ENCODE results near the gene GMPS. TPM values are rescaled to one million over a fixed set of nuclear protein-coding genes. Genes with fewer than 3 reads are reported as not detected.
"Not testable (repeated sequence)": the region's sequence is repeated elsewhere in the genome, so short reads cannot be mapped to it uniquely, and the experiment has no call there.

GMPS gene
- total RNA-seq, 1 donor from 2014 or later, result 39.9 TPM

GRCh38 chr3:155880286-155880685 lies 9.8 kb downstream of the GMPS start:
- TF ChIP-seq CTCF (IDR thresholded peaks at IDR 0.05), result no peak
- Histone ChIP-seq H3K4me1 (peaks cover 6% of the 10 kb centered on the region), H3K9me3 (no peaks in the 10 kb centered on the region), H3K27me3 (ENCODE audit: low read depth) (no peaks in the 10 kb centered on the region), H3K4me3 (no peak overlapping the region), H3K27ac (no peak overlapping the region), H3K36me3 (no peaks in the 10 kb centered on the region)
- DNase-seq (no peak), ATAC-seq (no peak)
- intact Hi-C loops (cut with DNase I), result no loop called here

- Histone ChIP-seq H3K9me3 (no peaks in the 10 kb centered on the region), H3K27ac (no peak overlapping the region), H3K4me1 (peaks cover 6% of the 10 kb centered on the region), H3K36me3 (no peaks in the 10 kb centered on the region), H3K4me3 (no peak overlapping the region), H3K27me3 (ENCODE audit: low read depth) (no peaks in the 10 kb centered on the region)
- no peak for TF ChIP-seq CTCF (IDR thresholded peaks at IDR 0.05)
- intact Hi-C loops (cut with DNase I), result no loop called here
- DNase-seq, result no peak
- no peak for ATAC-seq
These were observed 13.8 kb downstream of the GMPS start for GRCh38 chr3:155884292-155884691.

GRCh38 chr3:155885292-155885691 lies 14.8 kb downstream of the GMPS start:
- peaks cover 12% of the 10 kb centered on the region for H3K4me1 ChIP-seq
- ATAC-seq (no peak), DNase-seq (no peak)
- TF ChIP-seq CTCF (IDR thresholded peaks at IDR 0.05), result no peak
- no peaks in the 10 kb centered on the region for H3K9me3 ChIP-seq
- H3K27ac ChIP-seq, result no peak overlapping the region
- intact Hi-C loops (cut with DNase I), result no loop called here
- no peaks in the 10 kb centered on the region for H3K27me3 ChIP-seq (ENCODE audit: low read depth)
- H3K36me3 ChIP-seq, result no peaks in the 10 kb centered on the region
- no peak overlapping the region for H3K4me3 ChIP-seq

- H3K4me1 ChIP-seq, result peaks cover 22% of the 10 kb centered on the region
- ATAC-seq; DNase-seq; intact Hi-C loops (cut with DNase I); H3K27me3 ChIP-seq (ENCODE audit: low read depth); H3K9me3 ChIP-seq; H3K4me3 ChIP-seq; H3K36me3 ChIP-seq; H3K27ac ChIP-seq: not testable (repeated sequence)
These were observed 15.9 kb downstream of the GMPS start for GRCh38 chr3:155886348-155886747.

- H3K4me1 ChIP-seq, result peaks cover 18% of the 10 kb centered on the region
- no peak for TF ChIP-seq CTCF (IDR thresholded peaks at IDR 0.05)
These were observed 16.5 kb downstream of the GMPS start for GRCh38 chr3:155886915-155887314.

GRCh38 chr3:155889212-155889611 lies 18.8 kb downstream of the GMPS start:
- DNase-seq (no peak), ATAC-seq (no peak)
- Histone ChIP-seq H3K36me3 (no peaks in the 10 kb centered on the region), H3K27me3 (ENCODE audit: low read depth) (no peaks in the 10 kb centered on the region), H3K9me3 (no peaks in the 10 kb centered on the region), H3K27ac (no peak overlapping the region), H3K4me3 (no peak overlapping the region), H3K4me1 (peaks cover 16% of the 10 kb centered on the region)
- intact Hi-C loops (cut with DNase I), result no loop called here
- no peak for TF ChIP-seq CTCF (IDR thresholded peaks at IDR 0.05)

More at GRCh38 chr3:155886915-155887314, 16.5 kb downstream of the GMPS start:
- Histone ChIP-seq H3K4me3 (no peak overlapping the region), H3K27ac (no peak overlapping the region), H3K27me3 (ENCODE audit: low read depth) (no peaks in the 10 kb centered on the region), H3K9me3 (no peaks in the 10 kb centered on the region), H3K36me3 (no peaks in the 10 kb centered on the region)
- no peak for DNase-seq
- intact Hi-C loops (cut with DNase I), result no loop called here
- ATAC-seq, result no peak
